ENCODE measurements around the gene TTC31. TPM values are rescaled to one million over a fixed set of nuclear protein-coding genes. Genes with fewer than 3 reads are reported as not detected.
"Not testable (repeated sequence)": the region's sequence is repeated elsewhere in the genome, so short reads cannot be mapped to it uniquely, and the experiment has no call there.

The TTC31 gene
- total RNA-seq, 2 donors from 2014 or later, result 23.6 to 29.7 TPM

GRCh38 chr2:74454654-74455511 is 28.0 kb upstream of the TTC31 start, which contains the start of gene INO80B:
Gene INO80B (plus strand): TSS chr2:74455087. CDS start chr2:74455117, 30 bp downstream.
- ATAC-seq, result peak; percentile 61
- intact Hi-C loops (cut with DNase I, micrococcal nuclease), result no loop called here
- DNase-seq, result peak; percentile 95 to 96

- DNase-seq (no peak), ATAC-seq (no peak)
- intact Hi-C loops (cut with DNase I, micrococcal nuclease), result no loop called here
Measured at GRCh38 chr2:74457129-74457548, 25.7 kb upstream of the TTC31 start.

DNA sequence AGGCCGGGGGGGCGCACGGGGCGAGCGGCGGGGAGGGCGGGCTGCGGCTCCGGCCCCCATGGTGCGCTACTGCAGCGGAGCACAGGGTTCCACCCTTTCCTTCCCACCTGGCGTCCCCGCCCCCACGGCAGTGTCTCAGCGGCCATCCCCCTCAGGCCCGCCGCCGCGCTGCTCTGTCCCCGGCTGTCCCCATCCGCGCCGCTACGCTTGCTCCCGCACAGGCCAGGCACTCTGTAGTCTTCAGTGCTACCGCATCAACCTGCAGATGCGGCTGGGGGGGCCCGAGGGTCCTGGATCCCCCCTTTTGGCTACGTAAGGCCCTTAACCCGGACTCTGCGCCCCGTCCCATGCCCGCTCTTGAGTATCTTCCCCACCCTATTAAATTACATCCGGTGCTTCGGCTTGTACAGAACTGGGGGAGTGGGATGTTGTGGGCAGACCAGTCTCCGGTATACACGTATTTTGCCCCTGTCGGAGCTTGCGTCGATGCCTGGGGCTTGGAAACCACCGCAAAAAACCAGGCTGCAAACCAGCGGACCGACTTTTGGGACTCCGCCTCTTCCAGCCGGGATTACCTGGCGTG is 25.2 kb upstream of the TTC31 start:
- DNase-seq, result peak; percentile 83 to 90
- intact Hi-C loops (cut with DNase I, micrococcal nuclease), result no loop called here
- ATAC-seq, result peak; percentile 53

GRCh38 chr2:74458132-74458937 is 24.5 kb upstream of the TTC31 start, which contains the start of gene WBP1:
Gene WBP1 (plus strand): TSS chr2:74458438. CDS start chr2:74458603, 165 bp downstream.
- intact Hi-C loops (cut with DNase I, micrococcal nuclease), result no loop called here
- peak; percentile 98 to 100 for DNase-seq
- ATAC-seq, result peak; percentile 79

GRCh38 chr2:74458938-74459363 is 23.9 kb upstream of the TTC31 start:
- DNase-seq (peak in 1 of 2 donors; percentile 19), ATAC-seq (no peak)
- intact Hi-C loops (cut with DNase I, micrococcal nuclease), result no loop called here

- DNase-seq; intact Hi-C loops (cut with DNase I, micrococcal nuclease); ATAC-seq: not testable (repeated sequence)
Measured at GRCh38 chr2:74459503-74460118, 23.3 kb upstream of the TTC31 start.

DNA sequence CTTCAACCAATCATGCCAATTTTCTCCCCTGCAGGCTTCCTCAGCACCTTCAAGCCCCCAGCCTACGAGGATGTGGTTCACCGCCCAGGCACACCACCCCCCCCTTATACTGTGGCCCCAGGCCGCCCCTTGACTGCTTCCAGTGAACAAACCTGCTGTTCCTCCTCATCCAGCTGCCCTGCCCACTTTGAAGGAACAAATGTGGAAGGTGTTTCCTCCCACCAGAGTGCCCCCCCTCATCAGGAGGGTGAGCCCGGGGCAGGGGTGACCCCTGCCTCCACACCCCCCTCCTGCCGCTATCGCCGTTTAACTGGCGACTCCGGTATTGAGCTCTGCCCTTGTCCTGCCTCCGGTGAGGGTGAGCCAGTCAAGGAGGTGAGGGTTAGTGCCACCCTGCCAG is 22.7 kb upstream of the TTC31 start:
- intact Hi-C loops (cut with DNase I, micrococcal nuclease); ATAC-seq; DNase-seq: not testable (repeated sequence)

GRCh38 chr2:74461187-74462053 is 21.5 kb upstream of the TTC31 start:
- DNase-seq, result peak in 1 of 2 donors; percentile 15
- intact Hi-C loops (cut with DNase I, micrococcal nuclease), result no loop called here
- no peak for ATAC-seq

GRCh38 chr2:74462054-74462785 is 20.7 kb upstream of the TTC31 start:
- intact Hi-C loops (cut with DNase I, micrococcal nuclease), result no loop called here
- ATAC-seq (no peak), DNase-seq (no peak)

DNA sequence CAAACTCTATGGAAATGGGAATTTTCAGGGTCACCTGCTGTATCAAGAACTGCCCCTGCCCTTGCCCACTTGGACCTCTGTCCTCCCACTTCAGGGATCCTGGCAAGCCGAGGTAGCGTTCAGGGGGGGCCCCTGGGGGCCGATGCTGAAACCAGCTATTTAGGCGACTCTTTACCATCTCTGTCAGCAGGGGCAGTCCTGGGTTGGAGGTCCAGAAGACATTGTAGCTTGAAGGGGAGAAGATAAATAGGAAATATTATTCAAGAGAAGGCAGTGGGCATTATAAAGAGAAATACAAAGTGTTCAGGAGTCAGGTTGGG is 20.1 kb upstream of the TTC31 start:
- no peak for DNase-seq
- no peak for ATAC-seq
- intact Hi-C loops (cut with DNase I, micrococcal nuclease), result no loop called here

DNA sequence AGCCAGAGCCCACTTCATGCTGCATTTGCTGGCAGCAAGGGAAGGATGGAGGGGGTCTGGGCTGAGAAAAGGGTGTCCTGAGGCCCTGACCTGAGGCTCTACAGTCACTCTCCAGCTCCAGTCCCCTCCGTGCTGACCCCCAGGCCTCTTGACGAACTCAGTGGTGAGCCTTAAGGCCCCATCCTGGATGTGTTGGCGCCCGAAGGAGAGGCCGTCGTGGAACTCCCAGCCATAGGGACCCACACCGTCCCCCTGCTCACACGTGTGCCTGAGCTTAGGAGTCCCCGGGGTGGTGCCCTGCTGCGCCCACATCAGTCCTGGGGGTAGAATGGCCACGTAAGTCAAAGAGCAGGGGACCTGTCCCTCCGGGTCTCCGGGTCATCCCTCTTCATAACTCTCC is 18.5 kb upstream of the TTC31 start:
- ATAC-seq (peak; percentile 18), DNase-seq (no peak)
- intact Hi-C loops (cut with DNase I, micrococcal nuclease), result no loop called here

DNA sequence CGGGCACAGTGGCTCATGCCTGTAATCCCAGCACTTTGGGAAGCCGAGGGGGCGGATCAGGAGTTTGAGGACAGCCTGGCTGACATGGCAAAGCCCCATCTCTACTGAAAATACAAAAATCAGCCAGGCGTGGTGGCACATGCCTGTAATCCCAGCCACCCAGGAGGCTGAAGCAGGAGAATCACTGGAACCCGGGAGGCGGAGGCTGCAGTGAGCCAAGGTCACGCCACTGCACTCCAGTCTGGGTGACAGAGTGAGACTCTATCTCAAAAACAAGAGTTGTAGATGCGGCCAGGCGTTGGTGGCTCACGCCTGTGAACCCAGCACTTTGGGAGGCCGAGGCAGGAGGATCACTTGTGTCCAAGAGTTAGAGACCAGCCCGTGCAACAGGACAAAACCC is 12.1 kb upstream of the TTC31 start:
- DNase-seq; ATAC-seq; intact Hi-C loops (cut with DNase I, micrococcal nuclease): not testable (repeated sequence)

DNA sequence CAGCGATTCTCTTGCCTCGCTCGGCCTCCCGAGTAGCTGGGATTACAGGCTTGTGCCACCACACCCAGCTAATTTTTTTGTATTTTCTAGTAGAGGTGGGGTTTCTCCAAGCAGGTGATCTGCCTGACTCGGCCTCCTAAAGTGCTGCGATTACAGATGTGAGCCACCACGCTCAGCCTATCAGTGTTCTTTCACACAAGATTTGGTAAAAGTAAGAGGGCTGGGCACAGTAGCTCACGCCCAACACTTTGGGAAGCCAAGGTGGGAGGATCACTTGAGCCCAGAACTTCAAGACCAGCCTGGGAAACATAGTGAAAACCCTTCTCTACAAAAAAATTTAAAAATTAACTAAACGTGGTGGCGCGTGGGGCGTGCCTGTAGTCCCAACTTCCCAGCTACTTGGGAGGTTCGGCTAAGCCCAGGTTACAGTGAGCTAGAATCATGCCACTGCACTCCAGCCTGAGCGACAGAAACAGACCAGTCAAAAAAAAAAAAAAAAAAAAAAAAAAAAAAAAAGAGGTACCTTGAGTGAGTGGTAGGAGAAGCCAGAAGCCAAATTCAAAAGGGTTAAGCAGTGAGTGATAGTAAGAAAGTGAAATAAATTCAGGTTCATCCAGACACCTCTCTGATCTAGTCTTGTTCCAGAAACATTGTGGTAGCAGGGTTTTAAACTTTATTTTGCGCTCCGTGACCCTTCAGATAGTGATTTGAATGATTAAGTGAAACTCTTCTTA is 11.4 kb upstream of the TTC31 start:
- peak; percentile 30 for ATAC-seq

DNA sequence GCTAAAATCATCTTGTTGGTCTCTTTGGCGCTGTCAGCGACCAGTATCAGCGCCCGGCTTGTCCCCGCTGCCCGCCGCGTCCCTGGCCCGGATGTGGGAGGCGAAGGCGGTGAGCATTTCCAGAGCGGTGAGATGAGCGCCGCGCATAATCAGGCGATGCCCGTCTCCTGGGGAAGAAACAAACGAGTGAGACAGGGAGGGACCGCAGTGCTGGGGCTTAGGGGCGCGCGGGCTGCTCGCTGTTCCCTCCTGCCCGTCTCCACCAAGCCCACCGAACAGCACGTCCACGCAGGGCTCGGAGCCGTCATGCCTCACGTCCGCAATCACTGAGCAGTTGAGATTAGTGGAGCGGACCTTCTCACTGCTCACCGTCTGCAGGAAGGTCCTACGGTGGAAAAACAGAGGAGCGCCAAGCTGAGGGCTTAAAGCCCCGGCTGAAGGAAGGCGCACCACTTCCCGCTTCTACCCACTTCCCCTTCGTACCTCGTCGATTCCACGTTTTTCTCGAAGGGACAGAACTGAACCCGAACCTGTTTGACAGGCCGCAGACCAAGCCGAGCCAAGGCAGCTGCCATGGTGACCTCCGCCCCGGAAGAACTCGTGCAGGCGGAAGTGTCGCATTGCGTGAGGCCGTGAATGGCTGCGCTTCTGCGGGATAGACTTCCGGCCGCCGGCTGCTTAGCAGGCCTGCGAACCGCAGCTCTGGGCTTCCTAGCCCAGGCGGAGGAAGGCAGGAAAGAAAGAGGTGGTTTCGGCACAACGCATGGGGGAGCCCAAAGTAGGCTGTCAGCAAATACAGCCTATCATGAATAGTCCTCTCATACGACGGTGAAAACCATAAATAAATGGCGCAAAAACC is 10.6 kb upstream of the TTC31 start, which contains the start of gene MRPL53:
Gene MRPL53 (minus strand): TSS at position 595 of the 859 bp plus-strand sequence. CDS start 20 bp downstream, at position 575.
- intact Hi-C loops (cut with DNase I, micrococcal nuclease), result no loop called here
- ATAC-seq (peak; percentile 89), DNase-seq (peak; percentile 94 to 96)

More for the DNA sequence above, 11.4 kb upstream of the TTC31 start:
- intact Hi-C loops (cut with DNase I, micrococcal nuclease), result no loop called here
- no peak for DNase-seq

- intact Hi-C loops (cut with DNase I, micrococcal nuclease), result no loop called here
Measured at GRCh38 chr2:74472945-74473258, 10.0 kb upstream of the TTC31 start.

GRCh38 chr2:74474481-74474880 is 8.4 kb upstream of the TTC31 start:
- ATAC-seq (no peak), DNase-seq (no peak)
- intact Hi-C loops (cut with DNase I, micrococcal nuclease), result no loop called here

More at GRCh38 chr2:74472945-74473258, 10.0 kb upstream of the TTC31 start:
- DNase-seq (no peak), ATAC-seq (peak; percentile 13)

All from left colon (tissue), 2 donors.